Germinal center (tissue), 1 donor: ENCODE measurements around the gene SLC6A6.
"Not testable (repeated sequence)": the region's sequence is repeated elsewhere in the genome, so short reads cannot be mapped to it uniquely, and the experiment has no call there.

Experiments used
- DNase-seq: peaks from one replicate; pipeline ENCODE4 v3.0.0; 2012; ENCODE audit warnings: mixed read lengths, low spot score

SLC6A6 gene

GRCh38 chr3:14508505-14508819 lies 106.1 kb downstream of the SLC6A6 start:
- no peak for DNase-seq

- DNase-seq = peak; percentile 86
Observed at GRCh38 chr3:14508966-14509795, 106.8 kb downstream of the SLC6A6 start.

GRCh38 chr3:14509796-14510100 lies 107.3 kb downstream of the SLC6A6 start:
- no peak for DNase-seq

GRCh38 chr3:14510838-14511622 lies 108.6 kb downstream of the SLC6A6 start:
- no peak for DNase-seq

GRCh38 chr3:14511623-14512280 lies 109.3 kb downstream of the SLC6A6 start:
- no peak for DNase-seq

- DNase-seq = no peak
Observed at GRCh38 chr3:14512281-14512941, 110.0 kb downstream of the SLC6A6 start.

- no peak for DNase-seq
Observed at GRCh38 chr3:14512942-14513327, 110.5 kb downstream of the SLC6A6 start.

GRCh38 chr3:14513566-14514322 lies 111.3 kb downstream of the SLC6A6 start:
- DNase-seq = no peak

GRCh38 chr3:14514323-14514720 lies 111.9 kb downstream of the SLC6A6 start:
- no peak for DNase-seq

- DNase-seq = not testable (repeated sequence)
Observed at GRCh38 chr3:14515526-14515925, 113.1 kb downstream of the SLC6A6 start.

GRCh38 chr3:14516738-14517345 lies 114.4 kb downstream of the SLC6A6 start:
- no peak for DNase-seq

- DNase-seq = no peak
Observed at GRCh38 chr3:14517601-14518431, 115.4 kb downstream of the SLC6A6 start.

- no peak for DNase-seq
Observed at GRCh38 chr3:14518432-14518802, 116.0 kb downstream of the SLC6A6 start.

GRCh38 chr3:14518893-14519292 lies 116.5 kb downstream of the SLC6A6 start:
- DNase-seq = no peak

GRCh38 chr3:14519406-14519805 lies 117.0 kb downstream of the SLC6A6 start:
- DNase-seq = no peak

- DNase-seq = no peak
Observed at GRCh38 chr3:14520149-14520548, 117.7 kb downstream of the SLC6A6 start.

GRCh38 chr3:14520967-14521366 lies 118.6 kb downstream of the SLC6A6 start:
- DNase-seq = no peak

- no peak for DNase-seq
Observed at GRCh38 chr3:14521611-14522010, 119.2 kb downstream of the SLC6A6 start.

- no peak for DNase-seq
Observed at GRCh38 chr3:14522129-14522691, 119.8 kb downstream of the SLC6A6 start.

GRCh38 chr3:14522768-14523167 lies 120.4 kb downstream of the SLC6A6 start:
- no peak for DNase-seq
